Naive thymus-derived CD4-positive, alpha-beta T cell (primary cell): ENCODE results near the gene CCDC63. TPM values are rescaled to one million over a fixed set of nuclear protein-coding genes. Genes with fewer than 3 reads are reported as not detected.
A peak's percentile ranks its signal among the peaks of the same experiment; 100 is the strongest.

Experiments used
- ATAC-seq: fragments of 150-1000 bp; cut with Tn5 transposase; 2 replicates; pipeline ENCODE4 v1.10.0; 2021; ENCODE audit warnings: mild to moderate bottlenecking, moderate library complexity
- CTCF ChIA-PET: fragments of 350-600 bp; sonication (Branson Sonifier 250); formaldehyde crosslinking; loops from one replicate; lab custom pipeline; 2021; ENCODE audit warnings: antibody characterized with exemption; lab: Charles Lee
- POLR2A ChIA-PET: fragments of 350-600 bp; sonication (Branson Sonifier 250); formaldehyde crosslinking; loops from one replicate; lab custom pipeline; 2021; ENCODE audit warnings: antibody characterized with exemption, inconsistent platforms; lab: Charles Lee
- DNase-seq, 9 donors: peaks; one replicate each; pipeline versions ENCODE4 v3.0.0 to v3.0.0-alpha.2; 2020 to 2022; ENCODE audit warnings: mixed read lengths in 1 of 9
- H3K27ac ChIP-seq: one replicate; pipeline ENCODE4 v1.7.0; 2013; ENCODE audit warnings: mild to moderate bottlenecking, low read depth, low read length, moderate library complexity
- H3K27me3 ChIP-seq, 2 donors: one replicate each; pipeline ENCODE4 v1.7.0; 2013; ENCODE audit warnings: low read length in 2 of 2, mild to moderate bottlenecking in 2 of 2, moderate library complexity in 2 of 2; ENCODE audit not compliant: control insufficient read depth in 2 of 2, insufficient read depth in 2 of 2
- H3K36me3 ChIP-seq, 3 experiments: 1 replicate in 2 of 3; 2 replicates in 1 of 3; pipeline ENCODE4 v1.7.0; 2013; ENCODE audit warnings: low read length in 3 of 3, mild to moderate bottlenecking in 3 of 3, moderate library complexity in 1 of 3; ENCODE audit not compliant: insufficient read depth in 3 of 3, control insufficient read depth in 2 of 3
- H3K4me1 ChIP-seq, 2 donors: one replicate each; pipeline ENCODE4 v1.7.0; 2013; ENCODE audit warnings: low read length in 2 of 2, mild to moderate bottlenecking in 2 of 2, moderate library complexity in 1 of 2; ENCODE audit not compliant: control insufficient read depth in 2 of 2, insufficient read depth in 2 of 2
- H3K4me3 ChIP-seq: 2 replicates; pipeline ENCODE4 v1.7.0; 2013; ENCODE audit warnings: mild to moderate bottlenecking, low read length
- H3K9me3 ChIP-seq, 3 experiments: 1 replicate in 2 of 3; 2 replicates in 1 of 3; pipeline ENCODE4 v1.7.0; 2013; ENCODE audit warnings: low read length in 3 of 3; ENCODE audit not compliant: control insufficient read depth in 2 of 3
- H3K27ac Mint-ChIP-seq, 9 donors: one replicate each; pipeline ENCODE4 v1.8.0; 2020 to 2022; ENCODE audit warnings: mixed read lengths in 9 of 9, mild to moderate bottlenecking in 8 of 9, moderate library complexity in 5 of 9, inconsistent platforms in 2 of 9
- H3K27me3 Mint-ChIP-seq, 5 donors: one replicate each; pipeline ENCODE4 v1.8.0; 2021 to 2022; ENCODE audit warnings: mixed read lengths in 5 of 5, mild to moderate bottlenecking in 1 of 5
- H3K36me3 Mint-ChIP-seq, 5 donors: one replicate each; pipeline ENCODE4 v1.8.0; 2020 to 2022; ENCODE audit warnings: mixed read lengths in 5 of 5, mild to moderate bottlenecking in 3 of 5, inconsistent platforms in 1 of 5
- H3K4me1 Mint-ChIP-seq, 7 donors: one replicate each; pipeline ENCODE4 v1.8.0; 2020 to 2022; ENCODE audit warnings: mixed read lengths in 7 of 7, mild to moderate bottlenecking in 3 of 7, inconsistent platforms in 1 of 7
- H3K4me3 Mint-ChIP-seq, 10 donors: one replicate each; pipeline ENCODE4 v1.8.0; 2020 to 2022; ENCODE audit warnings: mild to moderate bottlenecking in 10 of 10, mixed read lengths in 10 of 10, moderate library complexity in 6 of 10, inconsistent platforms in 2 of 10
- H3K9me3 Mint-ChIP-seq, 11 donors: one replicate each; pipeline ENCODE4 v1.8.0; 2020 to 2022; ENCODE audit warnings: mixed read lengths in 11 of 11, mild to moderate bottlenecking in 4 of 11, inconsistent platforms in 1 of 11, moderate library complexity in 1 of 11
- intact Hi-C, 2 donors: fragments of 100-400 bp; cut with micrococcal nuclease; formaldehyde crosslinking; loops; one replicate each; pipeline ENCODE4 v1.15.1; 2023
- polyA plus RNA-seq, 2 donors: library from polyadenylated mRNA; unstranded; fragments of 300-500 nt; fragmentation: Illumina TruSeq; gene quantifications; one replicate each; pipeline ENCODE4 v1.2.3, GENCODE V29; 2021
- total RNA-seq, 6 experiments: library from RNA in 5 of 6; stranded (reverse) in 5 of 6; gene quantifications; 1 replicate in 5 of 6; 2 replicates in 1 of 6; pipeline ENCODE4 v1.2.3 and lab custom pipeline; 2021 to 2026

CCDC63 gene
- total and polyA plus RNA-seq, 7 experiments from 2014 or later, result not detected

DNA sequence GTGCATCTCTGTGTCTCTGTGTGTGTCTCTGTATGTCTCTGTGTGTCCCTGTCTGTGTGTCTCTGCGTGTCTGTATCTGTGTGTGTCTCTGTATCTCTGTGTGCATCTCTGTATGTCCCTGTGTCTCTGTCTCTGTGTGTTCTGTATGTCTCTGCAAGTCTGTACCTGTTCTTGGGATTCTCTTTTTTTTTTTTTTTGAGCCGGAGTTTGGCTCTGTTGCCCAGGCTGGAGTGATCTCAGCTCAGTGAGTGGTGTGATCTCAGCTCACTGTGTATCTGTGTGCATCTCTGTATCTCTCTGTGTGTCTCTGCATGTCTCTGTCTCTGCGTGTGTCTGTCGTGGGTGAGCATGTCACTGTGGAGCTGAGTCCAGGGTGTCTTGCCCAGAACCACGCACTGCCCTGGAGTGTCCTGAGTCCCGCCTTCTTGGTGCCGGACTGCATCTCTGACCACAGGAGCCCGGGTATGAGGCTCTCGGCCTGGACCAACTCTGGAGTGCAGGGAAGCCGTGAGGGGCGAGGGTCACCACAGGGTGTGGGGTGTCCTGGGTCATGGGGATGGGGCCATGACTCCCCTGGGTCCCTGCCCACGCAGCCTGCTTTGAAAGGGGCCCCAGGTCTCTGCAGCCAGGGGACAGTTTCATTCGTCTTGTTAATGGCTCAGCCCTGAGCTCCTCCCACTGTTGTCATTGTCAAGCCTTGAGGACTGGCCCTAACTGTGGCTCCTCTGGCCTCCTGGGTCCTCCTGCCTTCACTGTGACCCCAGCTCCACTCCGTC lies 61.8 kb downstream of the CCDC63 start:
- Histone ChIP-seq H3K27ac (no peak overlapping the region), H3K9me3 (no peaks in the 10 kb centered on the region), H3K36me3 (no peaks in the 10 kb centered on the region), H3K4me3 (no peak overlapping the region), H3K27me3 (no peaks in the 10 kb centered on the region), H3K4me1 (no peaks in the 10 kb centered on the region)
- DNase-seq (no peak), ATAC-seq (no peak)
- Mint-ChIP-seq H3K36me3 (no peaks in the 10 kb centered on the region), H3K4me3 (no peak overlapping the region), H3K27me3 (peaks cover 0 to 4% (median 0%) of the 10 kb centered on the region in 5 donors), H3K27ac (no peak overlapping the region), H3K4me1 (peaks cover 0 to 7% (median 4%) of the 10 kb centered on the region in 7 donors), H3K9me3 (peaks cover 0 to 1% (median 0%) of the 10 kb centered on the region in 11 donors)
- intact Hi-C loops, result no loop called here
- ChIA-PET POLR2A (no interaction called here), CTCF (no interaction called here)

- no peak overlapping the region for H3K27ac ChIP-seq
- intact Hi-C loops, result no loop called here
- H3K4me1 ChIP-seq, result no peaks in the 10 kb centered on the region
- ATAC-seq, result no peak
- H3K27me3 Mint-ChIP-seq, result peaks cover 0 to 7% (median 4%) of the 10 kb centered on the region in 5 donors
- H3K36me3 Mint-ChIP-seq, result no peaks in the 10 kb centered on the region
- peaks cover 0 to 3% (median 0%) of the 10 kb centered on the region in 7 donors for H3K4me1 Mint-ChIP-seq
- no peaks in the 10 kb centered on the region for H3K9me3 ChIP-seq
- peaks cover 0 to 1% (median 0%) of the 10 kb centered on the region in 11 donors for H3K9me3 Mint-ChIP-seq
- DNase-seq, result no peak
- H3K36me3 ChIP-seq, result no peaks in the 10 kb centered on the region
- ChIA-PET POLR2A (no interaction called here), CTCF (no interaction called here)
- no peaks in the 10 kb centered on the region for H3K27me3 ChIP-seq
- H3K4me3 ChIP-seq, result no peak overlapping the region
- H3K4me3 Mint-ChIP-seq, result no peak overlapping the region
- H3K27ac Mint-ChIP-seq, result no peak overlapping the region
Observed at GRCh38 chr12:110912263-110912662, 65.5 kb downstream of the CCDC63 start.

DNA sequence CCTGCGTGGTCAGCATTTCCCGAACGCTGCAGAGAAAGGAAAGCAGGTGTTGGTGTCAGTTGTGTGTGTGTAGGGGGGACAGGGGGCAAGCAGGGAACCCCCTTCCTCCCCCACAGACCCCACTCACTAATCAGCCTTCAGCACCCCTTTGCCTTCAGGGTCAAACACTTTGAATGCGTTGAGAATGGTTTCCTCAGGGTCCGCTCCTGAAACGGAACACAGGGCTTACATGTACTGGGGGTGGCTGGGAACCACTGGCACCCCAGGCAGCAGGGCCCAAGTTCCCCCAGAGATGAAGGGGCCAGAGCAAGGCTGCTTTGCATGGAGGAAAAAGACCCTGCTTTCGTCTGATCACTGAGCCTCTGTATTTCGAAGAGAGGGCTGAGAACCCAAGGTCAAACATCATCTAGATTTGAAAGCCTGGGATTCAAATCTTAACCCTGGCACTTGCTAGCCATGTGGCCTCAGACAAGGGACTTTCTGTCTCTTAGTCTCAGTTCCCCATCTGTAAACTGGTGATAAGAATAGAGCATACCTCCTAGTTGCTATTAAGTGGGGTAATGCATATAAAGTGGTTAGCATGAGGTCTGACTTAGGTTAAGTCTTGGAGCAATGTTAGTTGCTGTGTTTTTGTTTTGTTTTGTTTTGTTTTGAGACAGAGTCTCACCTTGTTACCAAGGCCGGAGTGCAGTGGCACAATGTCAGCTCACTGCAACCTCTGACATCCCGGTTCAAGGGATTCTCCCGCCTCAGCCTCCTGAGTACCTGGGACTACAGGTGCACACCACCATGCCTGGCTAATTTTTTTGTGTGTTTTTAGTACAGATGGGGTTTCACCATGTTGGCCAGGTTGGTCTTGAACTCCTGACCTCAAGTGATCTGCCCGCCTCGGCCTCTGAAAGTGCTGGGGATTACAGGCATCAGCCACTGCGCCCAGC lies 66.6 kb downstream of the CCDC63 start:
- H3K9me3 ChIP-seq, result no peaks in the 10 kb centered on the region
- POLR2A ChIA-PET, result no interaction called here
- no peaks in the 10 kb centered on the region for H3K36me3 ChIP-seq
- Mint-ChIP-seq H3K4me1 (no peaks in the 10 kb centered on the region), H3K4me3 (no peak overlapping the region), H3K27ac (no peak overlapping the region), H3K9me3 (no peaks in the 10 kb centered on the region), H3K36me3 (no peaks in the 10 kb centered on the region), H3K27me3 (peaks cover 0 to 7% (median 4%) of the 10 kb centered on the region in 5 donors)
- H3K27me3 ChIP-seq, result no peaks in the 10 kb centered on the region
- no peak for DNase-seq
- intact Hi-C loops, result no loop called here
- H3K4me1 ChIP-seq, result no peaks in the 10 kb centered on the region
- CTCF ChIA-PET, result no interaction called here
- H3K4me3 ChIP-seq, result no peak overlapping the region
- ATAC-seq, result peak; percentile 73
- no peak overlapping the region for H3K27ac ChIP-seq

DNA sequence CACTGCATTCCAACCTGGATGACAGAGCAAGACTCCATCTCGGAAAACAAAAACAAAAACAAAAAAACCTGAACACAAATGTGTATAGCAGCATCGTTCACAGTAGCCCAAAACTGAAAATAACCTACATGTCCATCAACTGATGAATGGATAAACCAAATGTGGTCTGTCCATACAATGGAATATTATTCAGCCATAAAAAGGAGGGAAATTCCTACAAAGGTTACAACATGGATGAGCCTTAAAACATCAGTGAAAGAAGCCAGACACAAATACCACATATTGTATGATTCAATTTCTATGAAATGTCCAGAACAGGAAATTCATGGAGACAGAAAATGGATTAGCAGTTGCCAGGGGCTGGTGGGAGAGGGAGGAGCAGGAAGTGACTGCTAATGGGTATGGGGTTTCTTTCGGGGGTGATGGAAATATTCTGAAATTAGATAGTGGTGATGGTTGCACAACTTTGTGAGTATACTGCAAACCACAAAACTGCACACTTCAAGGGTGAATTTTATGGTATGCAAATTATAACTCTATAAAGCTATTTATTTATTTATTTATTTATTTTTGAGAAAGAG lies 69.6 kb downstream of the CCDC63 start:
- intact Hi-C loops, result no loop called here
- Histone ChIP-seq H3K36me3 (no peaks in the 10 kb centered on the region), H3K4me1 (no peaks in the 10 kb centered on the region), H3K27me3 (no peaks in the 10 kb centered on the region), H3K4me3 (no peak overlapping the region), H3K9me3 (no peaks in the 10 kb centered on the region), H3K27ac (no peak overlapping the region)
- Mint-ChIP-seq H3K4me1 (no peaks in the 10 kb centered on the region), H3K9me3 (no peaks in the 10 kb centered on the region), H3K4me3 (no peak overlapping the region), H3K27me3 (peaks cover 2 to 12% (median 5%) of the 10 kb centered on the region in 5 donors), H3K36me3 (no peaks in the 10 kb centered on the region), H3K27ac (no peak overlapping the region)
- CTCF ChIA-PET, result interaction anchor here (0.8 kb wide), 1 partner anchor 20 kb away, joined by 3 read pairs; no protein-coding TSS in a partner anchor
- no peak for DNase-seq
- no peak for ATAC-seq
- POLR2A ChIA-PET, result no interaction called here

DNA sequence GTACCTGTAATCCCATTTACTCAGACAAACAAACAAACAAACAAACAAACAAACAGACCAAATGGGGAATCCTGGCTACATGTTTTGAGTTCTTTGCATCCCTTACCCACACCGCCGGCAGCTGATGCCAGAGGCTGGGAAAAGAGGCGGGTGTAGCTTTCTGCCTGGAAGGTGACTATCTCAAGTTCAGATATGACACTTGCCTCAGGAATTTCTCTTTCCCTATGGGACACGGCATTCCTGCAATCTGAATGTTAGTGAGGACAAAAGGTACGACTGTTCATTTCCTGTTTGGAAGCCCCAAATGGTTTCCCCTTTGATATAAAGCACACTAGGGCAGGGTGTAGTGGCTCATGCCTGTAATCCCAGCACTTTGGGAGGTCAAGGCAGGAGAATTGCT lies 70.7 kb downstream of the CCDC63 start:
- Mint-ChIP-seq H3K9me3 (no peaks in the 10 kb centered on the region), H3K4me3 (no peak overlapping the region), H3K4me1 (no peaks in the 10 kb centered on the region), H3K27ac (no peak overlapping the region), H3K27me3 (peaks cover 3 to 12% (median 7%) of the 10 kb centered on the region in 5 donors), H3K36me3 (no peaks in the 10 kb centered on the region)
- no peaks in the 10 kb centered on the region for H3K27me3 ChIP-seq
- CTCF ChIA-PET, result no interaction called here
- intact Hi-C loops, result no loop called here
- POLR2A ChIA-PET, result no interaction called here
- H3K4me3 ChIP-seq, result no peak overlapping the region
- H3K36me3 ChIP-seq, result no peaks in the 10 kb centered on the region
- H3K9me3 ChIP-seq, result no peaks in the 10 kb centered on the region
- DNase-seq (no peak), ATAC-seq (no peak)
- H3K27ac ChIP-seq, result no peak overlapping the region
- H3K4me1 ChIP-seq, result no peaks in the 10 kb centered on the region

DNA sequence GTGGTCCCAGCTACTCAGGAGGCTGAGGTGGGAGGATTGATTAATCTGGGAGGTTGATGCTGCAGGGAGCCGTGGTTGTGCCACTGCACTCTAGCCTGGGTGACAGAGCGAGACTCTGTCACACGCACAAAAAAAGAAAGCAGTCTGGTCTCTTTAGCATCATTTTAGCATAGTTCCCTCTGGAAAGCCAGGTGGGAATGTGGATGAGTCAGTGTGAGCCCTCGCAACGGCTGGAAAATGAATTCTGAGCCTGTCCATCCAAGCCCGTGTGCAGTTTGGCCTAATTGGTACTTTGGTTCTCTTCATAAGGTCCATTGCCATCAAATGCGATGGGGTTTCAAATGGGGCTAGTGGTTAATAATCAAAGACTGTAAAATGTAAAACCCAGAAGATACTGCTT lies 71.2 kb downstream of the CCDC63 start:
- intact Hi-C loops, result no loop called here
- Histone ChIP-seq H3K9me3 (no peaks in the 10 kb centered on the region), H3K36me3 (no peaks in the 10 kb centered on the region), H3K27ac (no peak overlapping the region), H3K4me1 (no peaks in the 10 kb centered on the region), H3K27me3 (no peaks in the 10 kb centered on the region), H3K4me3 (no peak overlapping the region)
- no peaks in the 10 kb centered on the region for H3K36me3 Mint-ChIP-seq
- no peak overlapping the region for H3K4me3 Mint-ChIP-seq
- no peaks in the 10 kb centered on the region for H3K9me3 Mint-ChIP-seq
- CTCF ChIA-PET, result no interaction called here
- ATAC-seq (no peak), DNase-seq (no peak)
- POLR2A ChIA-PET, result no interaction called here
- H3K27me3 Mint-ChIP-seq, result peaks cover 3 to 12% (median 7%) of the 10 kb centered on the region in 5 donors
- no peaks in the 10 kb centered on the region for H3K4me1 Mint-ChIP-seq
- H3K27ac Mint-ChIP-seq, result no peak overlapping the region
